Activated naive CD4-positive, alpha-beta T cell (primary cell): Measurements from ENCODE around the gene ERC1.
"Not testable (repeated sequence)": the region's sequence is repeated elsewhere in the genome, so short reads cannot be mapped to it uniquely, and the experiment has no call there.

ENCODE experiments used
- DNase-seq, 4 experiments: peaks; one replicate each; lab custom pipeline; 2025; lab: John Stamatoyannopoulos, UW

ERC1 gene

DNA sequence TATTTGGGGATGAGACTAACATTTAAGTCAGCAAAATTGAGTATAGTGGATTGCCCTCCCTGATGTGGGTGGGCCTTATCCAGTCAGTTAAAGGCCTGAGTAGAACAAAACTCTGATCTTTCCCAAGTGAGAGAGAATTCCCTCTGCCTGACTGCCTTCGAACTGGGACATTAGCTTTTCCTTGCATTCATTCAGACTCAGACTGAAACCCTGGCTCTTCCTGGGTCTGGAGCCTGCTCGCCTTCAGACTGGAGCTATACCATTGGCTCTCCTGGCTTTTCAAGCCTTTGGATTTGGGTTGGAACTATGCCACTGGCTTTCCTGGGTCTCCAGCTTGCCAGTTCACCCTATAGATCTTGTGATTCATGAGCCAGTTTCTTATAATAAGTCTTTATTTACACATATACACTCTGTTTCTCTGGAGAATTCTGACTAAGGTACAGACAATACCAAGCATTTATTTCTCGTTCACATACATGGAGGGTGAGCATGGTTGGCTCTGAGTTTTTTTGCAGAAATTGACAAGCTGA lies 296.5 kb downstream of the ERC1 start:
- DNase-seq: no peak

DNA sequence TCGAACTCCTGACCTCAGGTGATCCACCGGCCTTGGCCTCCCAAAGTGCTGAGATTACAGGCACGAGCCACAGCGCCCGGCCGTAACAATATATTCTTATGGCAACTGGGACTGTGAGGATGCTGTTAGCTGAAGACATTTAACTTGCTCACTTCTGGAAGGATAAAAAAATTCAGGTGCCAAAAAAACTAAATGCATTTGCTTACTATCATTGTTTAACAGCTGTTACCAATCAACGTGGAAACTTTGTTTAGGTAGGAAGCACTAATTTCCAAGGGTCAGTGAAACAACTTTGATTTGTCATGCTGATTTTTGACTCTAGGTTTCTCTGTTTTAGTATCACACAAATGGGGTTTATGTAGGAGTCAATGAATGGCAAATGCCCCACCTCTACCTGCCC lies 297.3 kb downstream of the ERC1 start:
- DNase-seq: no peak

DNA sequence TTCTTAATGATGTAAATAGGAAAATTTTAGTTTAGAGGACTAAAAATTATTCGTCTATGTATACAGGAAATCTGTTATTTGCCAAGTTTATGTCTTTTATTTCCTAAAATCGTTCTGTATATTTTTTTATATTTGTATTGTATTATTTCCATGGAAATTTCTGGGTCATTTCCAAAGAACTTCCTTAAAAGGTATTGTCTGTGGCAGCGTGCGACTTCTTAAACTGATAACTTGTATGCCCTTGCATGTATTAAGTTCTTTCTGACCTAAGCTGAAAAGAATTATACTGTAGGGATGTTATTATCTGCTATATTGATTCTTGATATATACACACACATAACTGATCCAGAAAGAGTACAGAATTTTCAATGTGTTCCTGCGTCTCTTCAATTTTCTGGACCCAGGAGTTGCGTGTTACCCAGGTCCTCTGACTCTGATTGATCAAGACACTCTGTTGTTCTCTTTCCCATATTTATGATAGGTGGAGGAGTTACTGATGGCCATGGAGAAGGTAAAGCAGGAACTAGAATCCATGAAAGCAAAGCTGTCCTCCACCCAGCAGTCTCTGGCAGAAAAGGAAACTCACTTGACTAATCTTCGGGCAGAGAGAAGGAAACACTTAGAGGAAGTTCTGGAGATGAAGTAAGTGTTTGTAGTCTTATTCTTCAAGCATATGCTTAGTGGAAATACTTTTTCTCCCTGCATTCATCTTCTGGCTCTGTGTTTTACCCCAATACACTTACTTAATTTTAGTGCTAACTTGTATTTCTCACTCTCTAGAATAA lies 298.5 kb downstream of the ERC1 start:
- DNase-seq: no peak

DNA sequence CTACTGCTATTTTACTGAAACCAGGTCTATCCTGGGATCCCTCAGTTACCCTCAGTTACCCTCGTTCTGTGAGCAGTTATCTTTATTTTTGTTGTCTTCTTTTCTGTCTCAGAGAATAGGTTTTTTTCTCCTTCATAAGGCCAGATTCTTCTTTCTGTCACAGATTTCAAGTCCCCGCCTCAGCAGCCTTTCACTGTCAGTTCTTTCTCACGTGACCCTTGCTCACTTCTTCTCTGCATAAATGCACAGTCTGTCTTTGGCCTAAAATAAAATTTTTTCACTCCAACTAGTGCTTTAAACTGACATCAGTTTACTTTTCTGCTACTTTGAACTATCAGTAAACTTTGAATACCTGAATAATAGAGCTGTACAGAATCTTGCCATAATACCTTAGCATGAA lies 299.7 kb downstream of the ERC1 start:
- no peak for DNase-seq

DNA sequence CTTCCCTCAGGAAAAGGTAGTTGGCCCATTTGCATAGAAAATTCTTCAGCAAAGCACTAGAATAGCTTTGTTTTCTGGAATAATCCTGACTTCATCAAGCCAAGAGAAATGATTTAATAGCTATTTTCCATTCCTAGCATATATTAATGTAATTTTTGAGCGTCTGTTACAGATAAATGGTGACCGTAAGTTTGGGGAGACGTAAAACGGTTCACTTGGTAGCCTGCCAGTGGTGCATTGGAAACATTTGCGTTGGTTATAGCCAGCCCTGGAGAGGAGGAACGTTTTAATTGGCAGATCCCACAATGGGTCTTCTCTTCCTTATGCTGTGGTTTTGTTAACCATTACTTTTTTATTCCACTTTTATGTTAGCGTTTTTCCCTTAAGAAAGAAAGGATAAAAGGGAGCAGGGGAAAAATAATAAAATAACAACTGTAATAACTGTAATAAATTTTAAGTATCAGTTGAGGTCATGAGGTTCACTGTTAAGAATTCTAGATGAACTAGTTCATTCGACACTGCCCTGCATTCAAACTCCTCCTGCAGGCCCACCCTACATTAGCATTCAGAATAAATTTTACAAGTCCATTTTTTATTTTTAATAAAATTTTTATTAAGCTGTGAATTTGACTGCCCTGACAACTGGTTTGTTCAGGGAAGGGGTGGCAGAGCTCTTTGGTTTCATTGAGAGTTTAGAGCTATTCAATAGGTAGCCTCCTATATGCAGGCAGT lies 300.7 kb downstream of the ERC1 start:
- no peak for DNase-seq

DNA sequence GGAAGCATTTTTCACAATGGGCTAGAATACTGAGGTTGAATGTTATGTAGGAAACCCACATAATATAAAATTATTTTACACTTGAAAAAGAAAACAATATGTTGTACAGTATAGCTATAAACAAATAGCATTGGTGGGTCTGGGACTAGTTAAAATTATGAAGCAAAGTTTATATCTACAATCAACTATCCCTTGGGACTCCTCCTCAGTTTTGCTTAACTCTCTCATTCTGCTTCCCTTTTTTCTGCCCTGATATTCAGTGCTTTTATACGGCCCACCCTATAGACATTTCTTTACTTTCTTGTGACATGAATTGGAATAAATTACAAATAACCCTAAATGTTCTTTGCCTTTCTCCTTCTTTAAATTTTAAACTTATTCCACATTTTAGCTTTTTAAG lies 302.9 kb downstream of the ERC1 start:
- no peak for DNase-seq

DNA sequence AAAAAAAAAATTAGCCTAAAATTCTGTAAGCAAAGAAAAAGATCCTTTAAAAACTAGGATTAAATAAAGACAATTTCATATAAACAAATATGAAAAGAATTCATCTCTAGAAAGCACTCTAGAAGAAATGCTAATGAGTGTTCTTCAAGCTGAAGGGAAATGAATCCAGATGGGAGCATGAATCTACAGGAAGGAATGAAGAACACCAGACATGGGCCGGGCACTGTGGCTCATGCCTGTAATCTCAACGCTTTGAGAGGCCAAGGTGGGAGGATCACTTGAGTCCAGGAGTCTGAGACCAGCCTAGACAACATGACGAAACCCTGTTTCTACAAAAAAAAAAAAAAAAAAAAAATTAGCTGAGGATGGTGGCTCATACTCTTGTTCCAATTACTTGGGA lies 306.2 kb downstream of the ERC1 start:
- no peak for DNase-seq

DNA sequence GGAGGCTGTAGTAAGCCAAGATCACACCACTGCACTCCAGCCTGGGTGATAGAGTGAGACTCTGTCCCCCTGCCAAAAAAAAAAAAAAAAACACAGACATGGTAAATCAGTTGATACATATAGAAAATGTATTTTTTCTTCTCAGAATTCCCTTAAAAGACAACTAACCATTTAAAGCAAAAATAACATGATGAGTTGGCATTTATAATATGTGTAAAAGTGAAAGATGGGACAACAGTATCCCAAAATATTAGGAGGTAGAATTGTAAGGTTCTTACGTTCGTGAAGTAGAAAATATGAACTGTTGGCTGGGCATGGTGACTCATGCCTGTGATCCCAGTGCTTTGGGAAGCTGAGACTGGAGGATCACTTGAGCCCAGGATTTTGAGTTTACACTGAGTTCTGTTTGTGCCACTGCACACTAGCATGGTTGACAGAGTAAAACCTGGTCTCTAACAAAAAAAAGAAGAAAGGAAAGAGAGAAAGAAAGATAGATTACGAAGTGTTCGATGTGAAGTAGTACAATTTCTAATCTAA lies 306.7 kb downstream of the ERC1 start:
- no peak for DNase-seq

DNA sequence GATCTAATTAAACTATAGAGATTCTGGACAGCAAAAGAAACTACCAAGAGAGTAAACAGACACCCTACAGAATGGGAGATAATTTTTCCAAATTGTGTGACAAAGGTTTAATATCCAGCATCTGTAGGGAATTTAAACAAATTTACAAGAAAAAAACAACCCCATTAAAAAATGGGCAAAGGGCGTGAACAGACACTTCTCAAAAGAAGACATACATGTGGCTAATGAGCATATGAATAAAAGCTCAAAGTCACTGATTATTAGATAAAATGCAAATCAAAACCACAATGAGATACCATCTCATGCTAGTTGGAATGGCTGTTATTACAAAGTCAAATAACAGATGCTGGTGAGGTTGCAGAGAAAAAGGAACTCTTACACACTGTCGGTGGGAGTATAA lies 309.4 kb downstream of the ERC1 start:
- no peak for DNase-seq

DNA sequence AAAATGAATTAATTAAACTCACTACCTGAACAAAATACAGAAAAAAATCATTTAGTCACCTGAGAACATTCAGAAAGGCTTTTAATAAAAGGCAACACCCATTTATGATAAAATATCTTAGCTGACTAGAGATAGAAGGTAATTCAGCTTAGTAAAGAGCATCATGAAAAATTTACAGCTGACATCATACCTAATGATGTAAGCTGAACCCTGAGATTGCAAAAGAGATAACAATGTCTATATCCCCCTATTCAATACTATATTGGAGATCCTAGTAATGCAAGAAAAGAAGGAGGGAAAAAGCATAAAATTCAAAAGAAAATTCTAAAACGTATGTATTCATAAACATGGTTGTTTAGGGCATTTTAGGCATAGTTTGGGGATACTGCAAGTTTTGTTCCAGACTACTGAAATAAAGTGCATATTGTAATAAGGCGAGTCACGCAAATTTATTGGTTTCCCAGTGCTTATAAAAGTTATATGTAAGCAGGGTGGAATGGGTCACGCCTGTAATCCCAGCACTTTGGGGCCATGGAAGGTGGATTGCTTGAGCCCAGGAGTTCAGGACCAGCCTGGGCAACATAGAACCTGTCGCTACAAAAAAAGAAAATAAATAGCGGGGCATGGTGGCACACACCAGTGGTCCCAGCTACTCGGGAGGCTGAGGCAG lies 311.3 kb downstream of the ERC1 start:
- no peak for DNase-seq

DNA sequence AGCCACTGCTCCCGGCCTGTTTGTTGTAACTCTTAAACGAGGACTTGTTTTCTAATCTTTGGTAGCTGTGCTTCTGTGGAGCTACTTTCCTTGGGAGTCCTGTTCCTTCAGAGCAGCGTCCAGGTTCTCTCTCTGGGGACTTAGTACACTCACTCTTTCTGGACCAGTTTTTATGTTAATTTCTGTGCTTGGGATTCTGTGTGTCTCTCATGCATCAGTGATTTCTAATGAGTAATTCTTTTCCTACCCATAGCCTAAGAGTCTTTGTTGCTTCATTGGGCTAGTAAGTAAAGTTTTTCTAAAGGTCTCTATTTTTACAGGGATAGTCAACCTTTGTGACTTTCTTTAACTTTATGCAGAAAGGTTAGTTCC lies 314.0 kb downstream of the ERC1 start:
- no peak for DNase-seq

DNA sequence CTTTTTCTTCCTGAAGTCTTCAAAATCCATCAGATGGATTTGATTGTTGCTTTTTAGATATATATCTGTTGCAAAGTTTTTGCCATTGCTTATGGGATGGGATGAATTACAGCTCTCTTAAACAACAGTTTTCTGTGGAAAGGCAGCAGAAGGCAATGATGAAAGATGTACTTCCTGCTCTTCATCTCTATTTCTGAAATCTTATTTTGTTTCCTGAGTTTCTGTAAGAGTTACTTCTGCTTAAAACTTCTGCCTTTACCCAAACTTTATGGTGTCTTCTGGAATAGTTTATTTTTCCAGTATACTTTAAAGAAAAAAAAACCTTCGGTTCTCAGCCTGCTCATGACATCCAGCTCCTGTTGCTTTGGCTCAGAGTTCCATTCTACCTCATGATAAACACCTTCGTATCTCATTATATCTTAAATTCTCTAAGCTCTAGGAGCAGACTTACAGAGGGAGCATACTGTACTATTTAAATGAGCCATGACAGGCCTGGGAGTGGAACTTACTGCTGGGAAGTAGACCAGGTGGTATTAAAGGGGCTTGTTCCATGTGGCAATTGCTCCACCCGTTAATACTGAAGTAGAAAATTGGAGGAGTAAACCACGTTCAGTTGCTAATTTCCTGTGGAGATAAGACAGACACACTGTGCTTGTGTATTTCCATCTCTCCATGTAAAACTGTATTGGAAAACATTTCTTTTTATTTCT lies 314.9 kb downstream of the ERC1 start:
- no peak for DNase-seq

DNA sequence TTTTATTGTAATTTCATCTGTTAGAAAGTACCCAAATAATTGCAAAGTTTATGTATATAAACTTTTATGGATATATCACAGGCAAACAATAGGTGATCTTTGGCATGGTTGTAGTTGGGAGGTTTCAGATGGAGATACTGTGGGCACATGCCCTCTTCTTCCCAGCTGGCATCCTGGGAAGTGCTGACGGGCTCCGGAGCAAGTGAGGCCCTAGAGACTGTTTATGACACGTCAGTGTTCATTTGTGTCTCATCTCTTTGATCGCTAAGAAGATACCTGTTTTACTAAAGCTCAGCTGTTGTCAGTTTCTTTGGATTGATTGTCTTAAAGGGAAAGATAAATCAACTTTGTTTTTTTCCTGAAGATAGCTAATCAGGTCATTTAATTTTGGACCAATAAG lies 315.8 kb downstream of the ERC1 start:
- no peak for DNase-seq

DNA sequence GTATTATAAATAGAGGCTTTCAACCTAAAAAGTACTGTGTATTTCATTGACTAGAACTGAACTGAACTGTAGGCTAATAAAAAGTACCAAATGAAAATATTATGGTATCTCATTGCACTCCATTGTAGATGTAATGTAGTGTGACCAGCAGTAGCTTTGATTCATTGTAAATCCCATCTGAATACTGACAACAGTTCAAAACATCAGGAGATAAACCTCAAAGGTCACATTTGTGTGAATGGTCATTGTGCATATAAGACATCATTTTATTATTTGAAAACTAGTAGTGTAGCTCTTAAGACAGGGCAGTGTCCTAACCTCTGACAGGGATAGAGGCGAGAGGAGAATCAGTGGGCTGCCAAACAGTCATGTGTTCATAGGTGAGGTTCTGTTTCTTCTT lies 316.8 kb downstream of the ERC1 start:
- DNase-seq: no peak

DNA sequence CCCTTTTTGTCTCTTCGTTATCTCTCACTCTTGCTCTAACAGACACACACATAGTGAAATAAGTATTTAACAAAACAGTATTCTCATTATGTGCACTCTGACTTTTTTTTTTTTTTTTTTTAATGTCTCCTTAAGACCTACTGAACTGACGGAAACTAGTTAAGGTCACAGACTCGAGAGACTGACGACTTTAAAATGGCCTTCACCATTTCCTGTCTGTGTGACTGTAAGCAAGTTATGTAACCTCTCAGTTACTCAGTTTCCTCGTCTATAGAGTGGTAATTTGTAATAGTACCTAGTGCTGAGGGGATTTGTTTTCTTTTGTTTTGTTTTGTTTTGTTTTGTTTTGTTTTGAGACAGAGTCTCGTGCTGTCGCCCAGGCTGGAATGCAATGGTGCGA lies 318.6 kb downstream of the ERC1 start:
- DNase-seq: no peak

DNA sequence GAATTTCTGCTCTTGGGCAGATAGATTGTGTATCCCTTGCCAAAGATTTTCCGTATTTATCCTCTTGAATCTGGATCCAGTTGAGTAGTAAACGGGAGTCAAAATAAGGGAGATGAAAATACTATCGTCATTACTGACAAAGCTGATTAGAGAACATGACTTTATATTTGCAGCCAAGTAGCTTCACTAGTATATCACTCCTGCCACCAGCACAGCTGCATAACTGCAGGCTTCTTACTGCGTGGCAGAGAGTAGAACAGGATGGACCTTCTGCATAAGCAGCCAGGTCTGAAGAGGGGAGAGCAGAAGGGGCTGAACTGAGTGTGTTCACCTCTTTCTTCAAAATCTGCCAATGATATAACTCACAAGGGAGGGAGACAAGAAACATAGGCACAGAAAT lies 319.6 kb downstream of the ERC1 start:
- DNase-seq: no peak

DNA sequence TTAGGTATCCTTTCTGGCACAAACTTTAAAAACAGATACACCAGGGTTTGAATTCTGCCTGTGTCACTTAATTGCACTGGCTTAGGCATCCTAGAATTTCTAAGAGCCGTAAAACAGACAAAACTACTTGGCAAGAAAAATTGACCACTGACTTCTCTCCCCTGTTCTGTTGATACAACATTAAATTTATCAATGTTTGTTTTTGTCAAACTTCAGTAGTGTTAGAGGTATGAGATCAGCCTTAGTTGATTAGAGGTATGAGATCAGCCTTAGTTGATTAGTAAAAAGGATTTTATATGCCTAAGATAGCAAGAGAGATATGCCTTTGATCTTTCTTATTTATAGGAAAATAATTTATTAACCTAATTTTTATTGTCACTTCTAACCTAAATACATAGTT lies 320.1 kb downstream of the ERC1 start:
- no peak for DNase-seq

DNA sequence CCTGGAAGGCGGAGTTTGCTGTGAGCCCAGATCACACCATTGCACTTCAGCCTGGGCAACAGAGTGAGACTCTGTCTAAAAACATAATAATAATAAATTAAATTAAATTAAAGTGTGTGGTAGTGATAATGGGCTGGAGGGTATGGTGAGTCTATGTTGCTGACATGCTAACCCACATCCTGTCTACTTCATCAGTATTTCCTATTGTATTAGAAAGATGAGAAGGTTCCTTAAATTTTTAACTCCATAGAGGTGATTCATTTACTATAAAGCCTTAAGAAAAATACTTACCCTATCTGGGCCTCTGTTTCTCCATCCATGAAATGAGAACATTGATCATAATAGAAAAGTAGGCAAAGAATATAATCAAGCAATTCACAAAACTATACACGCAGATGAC lies 322.9 kb downstream of the ERC1 start:
- DNase-seq: no peak

DNA sequence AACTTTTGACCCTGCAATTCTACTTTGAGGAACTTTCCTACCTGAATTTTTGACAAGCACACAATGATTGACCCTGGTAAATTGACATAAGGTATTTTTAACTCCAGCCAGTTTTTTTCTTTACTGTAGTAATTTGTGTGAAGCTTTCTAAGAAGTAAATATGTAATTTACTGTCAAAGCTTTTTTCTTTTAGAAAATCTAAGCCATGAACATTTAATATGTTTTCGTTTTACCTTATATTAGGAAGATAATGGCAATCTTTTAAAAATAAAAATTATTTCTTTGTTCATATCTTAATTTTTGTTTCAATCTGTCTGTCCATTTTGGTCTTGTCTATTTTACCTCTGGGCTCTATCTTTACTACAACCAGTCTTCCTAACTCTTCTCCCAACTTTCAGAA lies 323.5 kb downstream of the ERC1 start:
- no peak for DNase-seq

DNA sequence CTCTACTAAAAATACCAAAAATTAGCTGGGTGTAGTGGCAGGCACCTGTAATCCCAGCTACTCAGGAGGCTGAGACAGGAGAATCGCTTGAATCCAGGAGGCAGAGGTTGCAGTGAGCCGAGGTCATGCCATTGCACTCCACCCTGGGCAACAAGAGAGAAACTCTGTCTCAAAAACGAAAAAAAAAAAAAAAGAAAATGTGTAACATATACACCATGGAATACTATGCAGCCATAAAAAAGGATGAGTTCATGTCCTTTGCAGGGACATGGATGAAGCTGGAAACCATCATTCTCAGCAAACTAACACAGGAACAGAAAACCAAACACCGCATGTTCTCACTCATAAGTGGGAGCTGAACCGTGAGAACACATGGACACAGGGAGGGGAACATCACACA lies 326.0 kb downstream of the ERC1 start:
- not testable (repeated sequence) for DNase-seq

DNA sequence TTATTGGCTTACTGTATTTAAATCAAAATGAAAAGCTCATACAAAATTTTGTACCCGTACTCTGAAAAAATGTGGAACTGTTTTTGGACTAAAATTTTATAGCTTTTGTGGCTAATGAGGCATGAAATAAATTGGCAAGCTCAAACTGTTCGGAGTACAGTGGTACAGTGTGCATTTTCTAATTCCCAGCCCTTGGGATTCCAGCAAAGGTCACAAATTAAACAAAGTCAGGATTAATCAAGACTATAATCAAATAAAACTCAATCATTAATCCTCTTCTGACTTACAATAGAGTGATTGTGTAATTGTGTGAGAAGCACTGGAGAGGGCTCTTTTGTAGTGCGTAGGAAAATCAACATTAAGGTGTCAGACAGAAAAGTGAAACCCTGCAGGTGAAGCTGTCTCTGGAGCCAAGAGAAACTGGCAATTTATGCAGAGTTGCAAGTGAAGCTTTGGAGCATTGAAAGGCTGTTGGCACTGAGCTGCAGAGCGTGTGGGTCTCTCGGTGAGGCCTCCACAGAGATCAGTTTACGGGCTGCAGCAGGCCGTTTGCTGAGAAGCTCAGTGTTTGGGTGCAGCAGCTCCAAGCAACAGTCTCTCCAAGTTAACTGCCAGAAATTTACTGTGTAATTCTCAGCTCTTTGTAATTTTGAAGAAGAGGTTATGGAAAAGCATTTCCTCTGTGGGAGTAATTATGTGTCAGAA lies 327.5 kb downstream of the ERC1 start:
- DNase-seq: no peak
